ENCODE measurements around the gene PCK1.

The PCK1 gene

GRCh38 chr20:57561356-57562279 lies 708 bp downstream of the PCK1 start:
- DNase-seq: no peak

GRCh38 chr20:57562541-57563465 lies 1.9 kb downstream of the PCK1 start:
- no peak for DNase-seq

GRCh38 chr20:57563522-57563921 lies 2.6 kb downstream of the PCK1 start:
- DNase-seq: no peak

GRCh38 chr20:57564180-57564802 lies 3.4 kb downstream of the PCK1 start:
- no peak for DNase-seq

- no peak for DNase-seq
Measured at GRCh38 chr20:57564951-57565642, 4.2 kb downstream of the PCK1 start.

- DNase-seq: no peak
Measured at GRCh38 chr20:57566399-57566798, 5.5 kb downstream of the PCK1 start.

GRCh38 chr20:57566803-57567459 lies 6.0 kb downstream of the PCK1 start:
- DNase-seq: no peak

DNA sequence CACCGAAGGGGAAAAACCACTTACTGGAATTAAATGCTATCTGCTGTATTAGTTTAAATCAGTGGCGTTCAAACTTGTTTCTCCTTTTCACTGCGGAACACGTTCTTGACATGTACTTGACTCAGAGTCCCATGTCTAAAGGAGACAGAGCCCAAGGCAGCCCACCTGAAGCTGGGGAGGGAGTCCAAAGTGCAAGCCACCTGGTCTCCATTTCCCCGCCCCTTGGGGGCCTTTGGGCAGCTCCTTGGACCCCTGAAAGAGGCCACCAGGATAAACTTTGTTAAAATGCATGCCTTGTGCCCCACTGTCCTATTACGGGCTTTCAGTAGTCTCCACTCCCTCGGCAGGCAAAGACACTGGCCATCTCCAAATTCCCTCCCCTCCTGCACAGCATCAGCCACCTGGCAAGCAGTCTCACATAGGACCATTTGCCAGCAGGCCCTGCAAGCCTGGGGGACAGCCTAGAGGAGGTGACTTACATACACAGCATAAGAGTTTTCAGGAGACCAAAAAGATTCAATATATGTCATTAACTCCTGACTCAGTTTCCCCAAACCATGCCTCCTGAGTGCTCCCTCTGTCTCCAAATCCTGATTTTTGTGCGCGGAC lies 6.7 kb downstream of the PCK1 start:
- no peak for DNase-seq

DNA sequence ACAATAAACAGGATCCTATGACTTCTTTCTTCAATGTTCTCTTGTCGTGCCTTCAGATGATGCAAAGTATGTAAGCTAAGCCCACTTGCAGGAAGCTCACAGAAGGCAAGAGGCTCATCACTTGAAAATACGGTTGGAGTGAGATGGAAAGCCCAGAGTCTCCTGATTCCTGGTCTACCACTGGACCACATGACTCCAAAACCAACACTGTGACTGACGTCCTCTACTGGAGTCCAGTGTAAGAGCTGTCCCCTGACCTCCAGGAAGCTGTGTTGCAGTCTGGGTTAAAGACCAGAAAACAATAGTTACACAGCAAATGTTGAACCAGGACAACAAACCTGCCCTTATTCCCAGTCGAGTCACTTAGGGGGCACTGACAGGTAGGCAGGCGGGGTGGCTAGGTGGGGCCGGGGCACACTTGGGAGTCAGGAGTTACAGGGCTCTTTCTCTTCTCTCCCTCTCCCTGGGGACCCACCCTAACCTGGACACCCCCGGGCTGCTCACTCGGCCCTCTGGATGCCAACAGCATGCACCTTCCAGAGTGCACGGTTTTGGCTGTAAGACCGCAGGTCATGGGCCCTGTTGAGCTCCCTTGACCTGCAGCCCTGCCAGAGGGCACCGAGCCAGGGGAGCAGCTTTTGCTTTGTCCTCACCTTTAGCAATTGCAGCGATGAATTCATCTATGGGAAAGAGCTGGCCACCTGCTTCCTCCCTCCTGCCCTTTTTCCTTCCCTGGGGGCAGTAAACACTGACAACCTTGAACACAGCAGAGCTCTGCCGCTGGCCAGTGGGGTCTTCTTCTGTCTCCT lies 7.4 kb downstream of the PCK1 start:
- DNase-seq: no peak

DNA sequence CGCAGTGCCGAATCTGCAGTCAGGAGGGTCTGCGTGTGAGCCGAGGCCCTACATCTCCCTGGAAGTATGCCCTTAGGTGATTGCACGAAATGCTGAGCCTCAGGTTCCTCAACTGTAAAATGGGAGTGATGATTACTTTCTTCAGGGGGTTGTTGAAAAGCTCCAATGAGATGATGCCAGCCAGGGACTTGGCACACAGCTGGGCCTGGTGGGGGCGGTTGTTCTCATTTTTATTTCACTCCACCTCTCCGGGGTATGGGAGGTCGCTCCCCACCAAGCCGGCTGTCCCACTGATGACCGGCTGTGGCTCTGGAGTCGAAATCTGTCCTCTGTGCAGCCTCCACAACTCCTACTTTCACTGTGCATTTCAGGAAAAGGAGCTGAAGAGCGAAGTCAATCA lies 8.1 kb downstream of the PCK1 start:
- no peak for DNase-seq

GRCh38 chr20:57570145-57570850 lies 9.4 kb downstream of the PCK1 start:
- no peak for DNase-seq

DNA sequence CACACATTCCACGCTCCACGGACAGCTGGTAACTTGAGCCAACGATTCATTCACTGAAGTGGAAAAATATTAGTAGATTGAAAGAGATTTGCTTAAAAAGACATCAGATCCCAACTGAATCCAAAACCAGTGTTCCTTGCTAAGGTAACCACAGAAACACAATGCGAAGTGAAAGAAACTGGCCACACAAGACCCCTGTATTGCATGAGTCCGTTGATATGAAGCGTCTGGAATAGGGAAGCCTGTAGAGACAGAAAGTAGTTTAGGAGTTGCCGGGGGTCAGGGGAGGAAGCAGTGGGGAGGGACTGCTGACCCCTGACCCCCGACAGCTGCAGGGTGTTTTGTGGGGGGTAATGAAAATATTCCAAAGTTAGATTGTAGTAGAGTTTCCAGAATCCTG lies 10.0 kb downstream of the PCK1 start:
- no peak for DNase-seq

GRCh38 chr20:57571782-57572416 lies 11.0 kb downstream of the PCK1 start:
- DNase-seq: no peak

- DNase-seq: no peak
Measured at GRCh38 chr20:57573242-57573641, 12.3 kb downstream of the PCK1 start.

- no peak for DNase-seq
Measured at GRCh38 chr20:57573894-57574293, 13.0 kb downstream of the PCK1 start.

- no peak for DNase-seq
Measured at GRCh38 chr20:57574954-57575353, 14.0 kb downstream of the PCK1 start.

- no peak for DNase-seq
Measured at GRCh38 chr20:57576002-57576401, 15.1 kb downstream of the PCK1 start.

DNA sequence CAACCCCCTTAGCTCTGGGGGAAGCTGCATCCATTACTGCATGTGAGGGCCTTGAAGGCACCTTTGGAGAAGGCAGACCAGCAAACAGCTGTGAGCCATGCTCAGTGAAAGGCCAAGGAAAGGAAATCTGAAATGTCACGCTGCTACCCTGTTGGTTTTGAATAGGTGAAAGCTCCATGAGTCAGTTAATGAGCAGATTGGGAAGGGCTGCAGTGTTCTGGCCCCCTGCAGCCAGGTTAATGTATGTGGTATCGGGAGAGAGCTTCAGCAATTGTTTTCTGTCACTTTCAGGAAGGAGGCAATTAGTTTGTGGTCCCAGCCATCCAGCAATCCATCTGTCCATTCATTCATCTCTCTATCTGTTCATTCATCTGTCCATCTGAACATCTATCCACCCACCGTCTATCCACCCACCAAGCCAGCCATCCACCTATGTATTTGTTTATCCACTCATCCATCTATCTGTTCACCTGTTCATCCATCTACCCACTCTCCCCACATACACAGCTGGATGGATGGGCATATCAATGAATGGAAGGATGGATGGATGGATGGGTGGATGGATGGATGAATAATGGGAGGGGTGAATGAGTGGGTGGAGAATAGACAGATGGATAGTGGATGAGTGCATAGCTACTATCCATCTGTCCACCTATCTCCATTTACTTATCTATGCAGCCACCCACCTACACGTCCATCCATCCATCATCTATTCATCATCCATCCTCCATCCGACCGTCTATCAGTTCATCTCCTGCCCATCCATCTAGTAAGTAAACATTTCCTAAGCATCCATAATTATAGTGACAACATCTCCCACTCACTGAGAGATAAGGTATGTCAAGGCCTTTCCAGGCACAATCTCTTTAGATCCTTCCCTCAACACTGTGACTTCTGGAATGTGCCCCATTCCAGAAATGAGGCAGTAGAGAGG lies 16.0 kb downstream of the PCK1 start:
- no peak for DNase-seq

All from activated naive CD4-positive, alpha-beta T cell (primary cell).